Progenitor cell of endocrine pancreas (in vitro differentiated cells): Measurements from ENCODE around the gene KSR2. TPM values are rescaled to one million over a fixed set of nuclear protein-coding genes. Genes with fewer than 3 reads are reported as not detected.
"Not testable (repeated sequence)": the region's sequence is repeated elsewhere in the genome, so short reads cannot be mapped to it uniquely, and the experiment has no call there.

Experiments
- DNase-seq: peaks from one replicate; pipeline ENCODE4 v3.0.0; 2021; ENCODE audit warnings: low spot score; ENCODE audit not compliant: unreplicated experiment
- H3K27ac Mint-ChIP-seq: 2 replicates; pipeline ENCODE4 v1.8.0; 2021; ENCODE audit warnings: mild to moderate bottlenecking, moderate library complexity, mixed read lengths
- H3K27me3 Mint-ChIP-seq: 2 replicates; pipeline ENCODE4 v1.8.0; 2021; ENCODE audit warnings: mixed read lengths
- H3K36me3 Mint-ChIP-seq: 2 replicates; pipeline ENCODE4 v1.8.0; 2022; ENCODE audit warnings: mixed read lengths; ENCODE audit not compliant: insufficient read depth
- H3K4me1 Mint-ChIP-seq: 2 replicates; pipeline ENCODE4 v1.8.0; 2021; ENCODE audit warnings: low read depth, mixed read lengths
- H3K4me3 Mint-ChIP-seq: 2 replicates; pipeline ENCODE4 v1.8.0; 2021; ENCODE audit warnings: low read depth, mild to moderate bottlenecking, moderate library complexity, mixed read lengths
- H3K9me3 Mint-ChIP-seq: 2 replicates; pipeline ENCODE4 v1.8.0; 2021; ENCODE audit warnings: low read depth, mixed read lengths
- CTCF ChIP-seq: fragments of 200-600 bp; sonication (generic); IDR thresholded peaks from one replicate; pipeline ENCODE4 v1.5.0; 2021; ENCODE audit warnings: antibody characterized with exemption, mild to moderate bottlenecking; ENCODE audit not compliant: unreplicated experiment
- total RNA-seq: library from RNA; stranded (reverse); gene quantifications from 2 replicates; pipeline ENCODE4 v1.2.1, GENCODE V29; 2021

The KSR2 gene
- total RNA-seq, 1 donor from 2014 or later, result 1.8 TPM

- Mint-ChIP-seq H3K9me3 (peaks cover 7% of the 10 kb centered on the region), H3K27me3 (no peaks in the 10 kb centered on the region), H3K4me3 (no peak overlapping the region), H3K4me1 (no peaks in the 10 kb centered on the region), H3K36me3 (no peaks in the 10 kb centered on the region), H3K27ac (no peak overlapping the region)
- no peak for DNase-seq
- no peak for TF ChIP-seq CTCF
Observed at GRCh38 chr12:117901631-117902030, 67.2 kb downstream of the KSR2 start.

- no peak for DNase-seq
- Mint-ChIP-seq H3K9me3 (peaks cover 7% of the 10 kb centered on the region), H3K27me3 (no peaks in the 10 kb centered on the region), H3K27ac (no peak overlapping the region), H3K36me3 (no peaks in the 10 kb centered on the region), H3K4me3 (no peak overlapping the region), H3K4me1 (no peaks in the 10 kb centered on the region)
- no peak for TF ChIP-seq CTCF
Observed at GRCh38 chr12:117900561-117900960, 68.2 kb downstream of the KSR2 start.

- DNase-seq, result no peak
- Mint-ChIP-seq H3K9me3 (peaks cover 3% of the 10 kb centered on the region), H3K4me1 (no peaks in the 10 kb centered on the region), H3K27me3 (no peaks in the 10 kb centered on the region), H3K27ac (no peak overlapping the region), H3K4me3 (no peak overlapping the region), H3K36me3 (no peaks in the 10 kb centered on the region)
- TF ChIP-seq CTCF, result no peak
Observed at GRCh38 chr12:117897372-117898161, 71.2 kb downstream of the KSR2 start.

- H3K4me1 Mint-ChIP-seq, result no peaks in the 10 kb centered on the region
- H3K4me3 Mint-ChIP-seq, result no peak overlapping the region
- no peaks in the 10 kb centered on the region for H3K27me3 Mint-ChIP-seq
- DNase-seq, result no peak
- peaks cover 3% of the 10 kb centered on the region for H3K9me3 Mint-ChIP-seq
- H3K27ac Mint-ChIP-seq, result no peak overlapping the region
- TF ChIP-seq CTCF, result no peak
- no peaks in the 10 kb centered on the region for H3K36me3 Mint-ChIP-seq
Observed at GRCh38 chr12:117896009-117896408, 72.8 kb downstream of the KSR2 start.

GRCh38 chr12:117892441-117892840 is 76.3 kb downstream of the KSR2 start:
- Mint-ChIP-seq H3K36me3 (no peaks in the 10 kb centered on the region), H3K4me1 (no peaks in the 10 kb centered on the region), H3K27ac (no peak overlapping the region), H3K4me3 (no peak overlapping the region), H3K9me3 (no peaks in the 10 kb centered on the region), H3K27me3 (no peaks in the 10 kb centered on the region)
- no peak for DNase-seq
- no peak for TF ChIP-seq CTCF

- H3K36me3 Mint-ChIP-seq, H3K4me3 Mint-ChIP-seq, H3K27ac Mint-ChIP-seq, H3K27me3 Mint-ChIP-seq, DNase-seq, H3K9me3 Mint-ChIP-seq, H3K4me1 Mint-ChIP-seq: not testable (repeated sequence)
Observed at GRCh38 chr12:117891265-117891664, 77.5 kb downstream of the KSR2 start.
